CD4-positive, alpha-beta T cell treated with Interleukin-10 for 1 hour (primary cell): Measurements from ENCODE around the gene ANO3.
"Not testable (repeated sequence)": the region's sequence is repeated elsewhere in the genome, so short reads cannot be mapped to it uniquely, and the experiment has no call there.

Experiments used
- DNase-seq: peaks from one replicate; pipeline ENCODE4 v3.0.0-alpha.2; 2020

The ANO3 gene

DNA sequence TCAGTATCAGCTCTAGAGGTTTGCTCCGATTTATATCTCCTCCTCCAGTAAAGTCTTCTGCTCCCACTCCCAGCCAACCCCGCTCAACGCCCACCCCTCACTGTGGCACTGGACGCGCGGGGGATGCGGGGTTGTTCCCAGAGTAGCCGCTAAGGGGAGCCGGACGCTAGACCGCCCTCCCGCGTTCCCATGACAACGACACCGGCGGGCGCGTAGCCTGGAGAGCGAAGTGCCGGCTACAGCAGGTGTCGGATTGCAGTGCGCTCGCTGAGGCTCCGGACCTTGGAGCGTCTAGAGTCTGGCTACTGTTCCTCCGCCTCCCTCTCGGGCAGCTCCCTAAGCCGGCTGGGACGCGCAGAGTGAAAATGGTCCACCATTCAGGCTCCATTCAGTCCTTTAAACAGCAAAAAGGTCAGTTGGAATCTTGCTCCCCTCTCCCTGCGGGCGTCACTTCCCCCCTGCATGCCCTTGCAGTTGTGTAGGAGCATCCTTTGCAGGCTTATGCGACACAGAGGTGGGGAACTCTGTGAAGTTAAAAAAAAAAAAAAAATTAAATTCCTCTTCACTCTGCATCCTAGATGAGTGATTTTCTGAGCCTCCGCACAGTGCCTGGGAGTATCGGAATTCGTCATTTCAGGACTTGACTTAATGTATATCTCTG, at the start of gene ANO3:
TSS of gene ANO3 (plus strand) at position 220 of the 661 bp plus-strand sequence. CDS start at position 366, 146 bp downstream.
- DNase-seq: no peak

DNA sequence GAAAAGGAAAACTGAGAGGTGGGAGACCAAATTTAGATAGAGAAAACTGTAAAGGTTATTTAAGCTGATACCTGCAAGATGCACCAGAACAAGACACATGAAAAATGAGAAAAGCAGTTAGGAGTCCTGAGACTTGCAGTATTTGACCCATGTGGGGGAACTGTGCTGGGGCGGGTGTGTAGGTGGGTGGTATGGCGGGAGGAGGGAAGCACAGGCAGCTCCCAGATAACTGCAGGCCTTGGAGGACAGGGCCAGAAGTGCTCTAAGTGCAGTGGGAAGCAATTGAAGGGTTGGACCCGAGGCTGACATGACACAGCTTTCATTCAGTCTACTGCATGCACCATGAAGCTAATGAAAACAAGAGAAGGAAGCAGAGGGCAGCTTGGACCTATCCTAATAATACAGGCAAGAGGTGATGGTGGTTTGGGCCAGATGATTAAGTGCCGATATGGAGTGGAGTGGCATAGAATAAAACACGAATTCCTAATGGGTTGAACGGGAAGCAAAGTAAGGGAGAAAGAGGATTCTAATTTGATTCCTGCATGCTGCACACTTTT, 48.0 kb upstream of the ANO3 start:
- DNase-seq: no peak

DNA sequence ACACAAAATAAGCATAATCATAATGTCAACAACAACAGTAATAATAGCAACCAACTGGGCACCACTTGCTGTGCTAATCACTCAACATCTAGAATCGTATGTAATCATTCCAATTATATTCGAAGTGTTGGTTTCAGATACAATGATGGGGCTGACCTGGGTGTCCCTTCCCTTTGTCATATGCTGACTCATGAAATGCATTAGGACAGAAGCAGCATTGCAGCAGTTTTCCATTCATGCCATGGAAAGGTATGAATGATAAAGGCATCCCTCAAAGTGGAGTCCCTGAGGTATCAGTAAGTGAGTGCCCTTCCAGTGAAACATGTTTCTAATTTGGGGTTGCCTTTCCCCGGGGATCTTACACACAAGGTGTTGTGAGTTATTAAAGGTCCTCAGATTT, 46.3 kb upstream of the ANO3 start:
- DNase-seq: no peak

DNA sequence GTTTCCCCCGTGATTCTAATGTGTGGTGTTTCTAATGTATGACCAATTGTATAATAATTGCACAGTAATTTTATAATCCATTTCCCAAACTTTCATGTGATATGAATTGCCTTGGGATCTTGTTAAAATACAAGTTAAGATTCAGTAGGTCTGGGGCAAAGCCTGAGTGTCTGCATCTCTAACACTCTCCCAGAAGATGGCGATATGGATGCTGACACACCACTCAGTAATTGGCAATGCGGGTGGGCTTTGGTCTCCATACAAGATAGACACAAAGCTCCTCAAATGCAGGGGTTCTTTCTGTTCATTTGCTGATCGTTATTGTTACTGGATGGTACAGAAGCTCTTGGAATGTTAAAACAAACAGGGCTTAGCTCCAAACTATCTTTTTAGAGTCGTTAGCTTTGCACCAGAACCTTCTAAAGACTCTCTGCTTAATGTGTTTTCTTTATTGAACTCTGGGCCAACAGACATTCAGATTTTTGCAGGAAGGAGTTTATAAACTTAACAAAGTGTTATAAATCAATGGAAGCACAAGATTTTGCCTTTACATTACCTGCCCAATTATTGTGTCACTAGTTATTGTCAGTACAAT, 45.4 kb upstream of the ANO3 start:
- DNase-seq: no peak

- no peak for DNase-seq
Measured at GRCh38 chr11:26287067-26287518, 44.8 kb upstream of the ANO3 start.

DNA sequence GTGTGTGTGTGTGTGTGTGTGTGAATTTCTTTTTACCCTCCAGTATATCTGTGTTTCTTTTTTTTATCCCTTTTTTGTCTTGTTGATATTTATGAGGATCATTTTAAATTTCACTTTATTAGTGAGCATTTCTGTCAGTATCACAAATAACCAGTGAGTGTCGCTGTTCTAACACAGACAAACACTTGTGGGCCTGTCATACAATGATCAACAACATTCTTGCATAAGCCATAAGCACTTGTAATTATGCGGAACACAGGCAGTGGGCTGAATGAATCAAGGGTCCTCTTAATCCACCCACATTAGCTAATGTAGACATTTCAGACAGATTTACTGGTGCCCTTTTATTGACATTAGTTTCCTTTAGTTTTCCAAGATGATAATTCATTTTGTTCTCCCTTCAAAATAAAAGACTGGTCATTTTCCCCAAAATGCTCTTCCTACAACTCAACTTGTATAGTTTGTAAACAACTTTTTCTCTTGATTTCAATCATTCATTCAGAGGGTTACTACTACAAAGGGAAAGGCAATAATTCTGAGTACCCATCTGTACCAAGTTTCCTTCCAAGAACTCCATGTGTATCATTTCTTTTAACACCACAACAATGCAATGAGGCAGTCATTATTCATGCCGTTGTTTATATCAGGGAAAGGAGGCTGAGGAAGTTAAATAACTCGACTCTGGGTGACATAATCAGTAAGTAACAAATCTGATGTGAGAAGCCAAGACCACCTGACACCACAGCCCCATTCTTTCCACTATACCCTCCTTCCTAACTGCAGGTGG, 34.5 kb upstream of the ANO3 start:
- peak; percentile 4 for DNase-seq

DNA sequence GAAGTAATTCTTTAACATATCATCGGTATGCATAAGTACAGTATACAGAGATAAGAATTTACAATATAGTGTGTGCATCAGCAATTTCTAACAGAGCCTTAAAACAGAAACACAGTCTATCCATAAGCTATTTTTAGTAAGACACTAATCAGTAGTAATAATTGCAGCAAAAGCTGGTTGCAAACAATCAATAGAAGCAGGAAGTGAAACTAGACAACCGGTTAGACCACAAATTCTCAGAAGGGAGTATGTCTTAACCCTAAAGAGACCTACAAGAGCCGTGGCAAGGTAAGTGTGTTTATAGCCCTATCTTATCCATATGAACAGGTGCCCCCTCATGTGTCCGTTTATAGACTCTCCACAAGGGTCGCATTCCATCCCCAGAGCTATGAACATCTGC, 15.6 kb upstream of the ANO3 start:
- not testable (repeated sequence) for DNase-seq

- DNase-seq: no peak
Measured at GRCh38 chr11:26319906-26320305, 12.0 kb upstream of the ANO3 start.

GRCh38 chr11:26321516-26321915, 10.4 kb upstream of the ANO3 start:
- no peak for DNase-seq

- DNase-seq: no peak
Measured at GRCh38 chr11:26322335-26323067, 9.4 kb upstream of the ANO3 start.

- DNase-seq: no peak
Measured at GRCh38 chr11:26323837-26324236, 8.1 kb upstream of the ANO3 start.

DNA sequence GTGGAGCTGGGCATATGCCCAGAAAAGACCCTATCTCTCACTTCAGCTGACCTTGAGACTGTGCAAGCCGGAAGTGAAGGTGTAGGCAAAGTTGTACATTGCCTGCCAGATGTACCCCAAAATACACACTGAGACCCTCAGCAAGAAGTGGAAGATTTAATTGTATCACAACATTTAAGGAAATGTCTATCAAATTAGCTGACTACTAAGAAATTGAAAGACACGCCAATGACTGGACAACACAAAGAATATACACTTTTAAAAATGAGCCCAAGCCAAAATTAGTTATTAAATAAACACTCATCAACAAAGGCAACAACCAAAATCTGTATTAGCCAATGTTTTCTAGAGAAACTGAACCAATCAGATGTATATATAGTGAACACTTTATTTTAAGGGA, 7.7 kb upstream of the ANO3 start:
- no peak for DNase-seq

GRCh38 chr11:26326793-26327400, 5.0 kb upstream of the ANO3 start:
- no peak for DNase-seq

DNA sequence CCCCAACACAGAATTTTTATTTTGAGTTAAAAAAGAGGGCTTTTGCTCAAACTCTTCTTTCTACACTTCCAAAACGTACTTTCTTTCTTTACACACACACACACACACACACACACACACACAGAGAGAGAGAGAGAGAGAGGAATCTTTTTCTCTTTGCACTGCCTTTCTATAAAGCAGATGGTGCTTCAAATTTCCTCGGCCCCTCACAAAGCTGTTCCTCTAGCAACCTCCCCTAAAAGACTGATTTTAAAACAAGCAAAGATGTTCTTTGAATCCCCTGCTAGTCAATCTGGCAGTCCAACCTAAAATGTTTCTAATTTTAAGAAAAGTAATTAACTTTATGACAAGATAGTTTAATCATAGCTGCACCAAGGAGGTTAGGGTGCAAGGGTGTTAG, 2.7 kb upstream of the ANO3 start:
- no peak for DNase-seq

GRCh38 chr11:26330262-26330661, 1.7 kb upstream of the ANO3 start:
- DNase-seq: no peak

DNA sequence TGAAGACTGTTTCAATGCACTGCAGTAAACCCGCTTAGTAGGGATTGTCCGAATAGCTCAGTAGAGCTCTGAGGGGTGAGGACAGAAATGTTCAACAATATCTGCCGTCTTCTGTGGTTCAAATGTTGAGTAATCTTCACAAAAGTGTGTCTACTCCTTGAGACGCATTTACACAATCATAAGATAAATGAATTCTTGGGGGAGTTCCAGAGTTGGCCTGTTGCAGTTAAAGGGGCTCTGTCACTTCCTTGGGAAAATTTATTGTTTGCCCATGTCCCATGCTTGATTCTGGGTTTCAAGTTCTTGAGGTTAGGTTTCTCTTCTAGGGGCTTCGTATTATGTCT, 614 bp downstream of the ANO3 start:
- no peak for DNase-seq

DNA sequence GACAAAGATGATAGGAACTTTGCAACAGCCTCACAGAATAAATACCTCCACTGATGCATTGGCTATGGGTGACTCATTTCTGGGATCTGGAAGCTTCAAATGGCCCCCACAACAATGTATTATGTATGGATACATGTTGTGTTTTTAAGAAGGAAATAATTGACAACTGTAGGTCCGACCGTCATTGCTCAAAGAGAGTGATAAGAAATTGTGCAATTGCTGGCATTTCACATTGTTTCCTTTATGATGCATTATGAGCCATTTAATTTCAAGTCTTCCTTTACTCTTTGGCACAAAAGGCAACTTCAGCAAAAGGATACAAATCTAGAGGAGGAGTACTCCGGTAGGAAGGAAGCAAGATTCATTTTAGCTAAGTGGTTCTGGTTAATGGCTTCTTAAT, 2.0 kb downstream of the ANO3 start:
- DNase-seq: no peak

DNA sequence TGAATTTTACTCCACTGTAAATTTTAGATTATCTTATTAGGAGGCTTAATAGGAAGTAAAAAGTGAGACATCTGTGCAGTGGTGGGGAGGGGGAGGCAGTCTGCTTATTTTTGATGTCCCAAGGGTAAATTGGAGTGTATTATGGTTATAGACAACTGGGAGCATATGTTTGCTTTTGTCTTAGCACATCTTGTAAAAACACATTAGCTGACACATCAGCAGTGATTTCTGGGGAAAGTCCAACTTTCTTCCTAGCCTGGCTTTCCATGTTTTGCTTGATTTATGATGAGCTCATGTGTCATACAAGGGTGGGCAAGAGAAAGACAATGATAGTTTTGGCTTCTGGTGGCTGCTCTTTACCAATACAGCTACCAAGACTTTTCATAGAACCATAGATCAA, 4.0 kb downstream of the ANO3 start:
- DNase-seq: no peak

DNA sequence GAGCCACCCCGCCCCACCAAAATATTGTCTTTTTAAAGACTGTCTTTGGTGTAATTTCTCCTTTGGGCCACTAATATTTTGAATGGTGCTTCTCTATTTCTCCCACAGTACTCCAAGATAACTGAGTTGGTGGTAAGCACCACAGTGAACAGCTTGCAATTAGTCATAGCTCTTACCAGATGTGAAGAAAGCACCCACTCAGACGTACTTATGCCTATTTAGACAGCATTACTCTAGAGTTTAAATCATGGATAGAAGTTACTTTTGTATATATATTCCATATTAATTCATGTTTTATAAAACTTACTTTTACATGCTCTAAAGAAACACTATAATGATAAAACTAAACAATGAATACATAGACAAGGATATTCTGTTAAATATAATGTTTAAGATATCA, 12.7 kb downstream of the ANO3 start:
- no peak for DNase-seq

DNA sequence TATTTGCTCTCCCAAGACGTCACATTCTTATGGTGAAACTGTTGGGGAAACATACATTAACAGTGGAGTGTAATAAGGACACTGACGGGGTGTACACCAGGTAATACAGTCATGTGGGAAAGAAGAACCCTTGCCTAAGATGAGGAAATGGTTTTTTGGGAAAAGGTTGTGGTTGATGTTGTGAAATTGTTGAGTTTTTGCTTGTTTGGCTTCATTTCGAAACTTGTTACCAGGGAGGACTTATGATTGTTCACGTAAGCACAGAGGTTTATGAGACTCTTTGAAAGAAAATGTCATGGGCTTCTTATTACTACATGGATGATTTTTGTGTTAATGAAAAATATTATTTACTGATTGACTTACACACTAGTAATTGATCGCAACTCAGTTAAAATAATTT, 16.8 kb downstream of the ANO3 start:
- DNase-seq: no peak

- DNase-seq: no peak
Measured at GRCh38 chr11:26350002-26350401, 18.1 kb downstream of the ANO3 start.

DNA sequence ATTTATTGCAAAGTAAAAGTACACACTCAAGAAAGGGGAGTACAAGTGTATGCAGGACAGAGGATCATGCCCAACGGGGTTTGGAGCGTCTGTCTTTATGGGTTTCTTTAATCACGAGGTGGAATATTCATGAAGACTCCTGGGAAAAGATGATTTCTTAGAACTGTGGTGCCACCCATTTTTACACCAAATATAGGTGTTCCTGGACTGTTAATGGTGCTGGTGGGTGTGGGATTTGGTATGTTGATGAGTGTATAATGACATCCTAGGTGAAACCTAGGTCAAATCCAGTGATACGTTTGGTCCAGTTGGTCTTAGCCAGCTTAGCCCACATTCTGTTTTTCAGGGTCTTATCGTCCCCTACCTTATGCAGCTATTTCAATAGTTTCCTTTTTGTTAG, 21.1 kb downstream of the ANO3 start:
- no peak for DNase-seq

- no peak for DNase-seq
Measured at GRCh38 chr11:26359055-26359454, 27.1 kb downstream of the ANO3 start.
